ENCODE results near the gene EGR2. TPM values are rescaled to one million over a fixed set of nuclear protein-coding genes. Genes with fewer than 3 reads are reported as not detected.
"Not testable (repeated sequence)": the region's sequence is repeated elsewhere in the genome, so short reads cannot be mapped to it uniquely, and the experiment has no call there.

The EGR2 gene
- total RNA-seq, 1 donor from 2014 or later, result 6.5 TPM

DNA sequence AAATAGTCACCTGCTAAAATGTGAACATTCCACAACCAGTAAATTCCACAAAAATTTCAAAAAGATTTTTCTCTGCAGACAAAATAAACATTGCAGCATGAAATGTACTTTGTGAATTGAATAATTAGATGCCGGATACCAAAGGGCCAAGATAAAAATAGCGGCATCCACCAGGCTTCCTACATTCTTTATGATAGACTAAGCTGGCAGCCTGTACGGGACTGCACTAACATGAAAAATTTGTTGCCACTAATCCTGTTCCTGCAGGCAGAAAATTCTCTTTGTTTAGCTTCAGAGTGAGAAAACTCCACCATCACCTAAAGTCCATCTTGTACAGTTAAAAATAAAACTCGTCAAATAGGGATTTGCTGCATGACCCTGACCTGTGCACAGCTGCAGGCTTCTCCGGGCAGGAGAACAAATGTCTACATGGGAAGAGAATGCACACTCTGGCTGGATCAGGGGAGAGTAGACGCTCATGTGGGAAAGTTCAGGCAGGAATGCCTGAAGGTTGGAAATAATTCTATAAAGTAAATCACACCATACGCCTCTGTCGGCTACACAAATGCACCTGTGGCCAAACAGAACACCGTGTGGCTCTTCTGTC is 27.2 kb downstream of the EGR2 start:
- Histone ChIP-seq H3K27me3 (no peaks in the 10 kb centered on the region), H3K4me1 (peaks cover 11% of the 10 kb centered on the region), H4K20me1 (ENCODE audit: low read depth) (no peaks in the 10 kb centered on the region), H3K9ac (no peak overlapping the region), H2AFZ (replicated peaks) (peak overlapping the region; percentile 82), H3K79me2 (ENCODE audit: low read depth) (no peaks in the 10 kb centered on the region), H3K4me2 (peak overlapping the region; percentile 8), H3K27ac (no peak overlapping the region), H3F3A (ENCODE audit: low read depth) (no peaks in the 10 kb centered on the region), H3K4me3 (no peak overlapping the region), H3K9me3 (ENCODE audit: low read depth) (no peaks in the 10 kb centered on the region), H3K36me3 (no peaks in the 10 kb centered on the region)
- DNase-seq (ENCODE audit: low spot score), result no peak
- Mint-ChIP-seq H3K9me3 (peaks cover 33% of the 10 kb centered on the region), H3K27ac (peak overlapping the region; percentile 42), H3K36me3 (no peaks in the 10 kb centered on the region), H3K4me3 (no peak overlapping the region), H3K4me1 (peaks cover 14% of the 10 kb centered on the region), H3K27me3 (ENCODE audit: insufficient read depth, low read depth) (peaks cover 8% of the 10 kb centered on the region)
- TF ChIP-seq EZH2phosphoT487 (IDR thresholded peaks at IDR 0.05) (no peak), EZH2 (IDR thresholded peaks at IDR 0.05) (no peak), CTCF (IDR thresholded peaks at IDR 0.05) (no peak)

DNA sequence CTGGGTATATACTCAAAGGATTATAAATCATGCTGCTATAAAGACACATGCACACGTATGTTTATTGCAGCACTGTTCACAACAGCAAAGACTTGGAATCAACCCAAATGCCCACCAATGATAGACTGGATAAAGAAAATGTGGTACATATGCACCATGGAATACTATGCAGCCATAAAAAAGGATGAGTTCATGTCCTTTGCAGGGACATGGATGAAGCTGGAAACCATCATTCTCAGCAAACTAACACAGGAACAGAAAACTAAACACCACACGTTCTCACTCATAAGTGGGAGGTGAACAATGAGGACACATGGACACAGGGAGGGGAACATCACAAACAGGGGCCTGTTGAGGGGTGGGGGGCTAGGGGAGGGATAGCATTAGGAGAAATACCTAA is 27.9 kb downstream of the EGR2 start:
- not testable (repeated sequence) for H3K27ac ChIP-seq; H2AFZ ChIP-seq (replicated peaks); H3K36me3 Mint-ChIP-seq; DNase-seq (ENCODE audit: low spot score); H3K9ac ChIP-seq; H3K27me3 Mint-ChIP-seq (ENCODE audit: insufficient read depth, low read depth); H4K20me1 ChIP-seq (ENCODE audit: low read depth); H3K9me3 ChIP-seq (ENCODE audit: low read depth); H3K79me2 ChIP-seq (ENCODE audit: low read depth); H3K27me3 ChIP-seq; H3F3A ChIP-seq (ENCODE audit: low read depth); H3K4me2 ChIP-seq; H3K4me3 Mint-ChIP-seq; H3K36me3 ChIP-seq; H3K4me3 ChIP-seq
- peaks cover 11% of the 10 kb centered on the region for H3K4me1 ChIP-seq
- Mint-ChIP-seq H3K9me3 (peaks cover 38% of the 10 kb centered on the region), H3K4me1 (peaks cover 14% of the 10 kb centered on the region), H3K27ac (peak overlapping the region; percentile 40)

DNA sequence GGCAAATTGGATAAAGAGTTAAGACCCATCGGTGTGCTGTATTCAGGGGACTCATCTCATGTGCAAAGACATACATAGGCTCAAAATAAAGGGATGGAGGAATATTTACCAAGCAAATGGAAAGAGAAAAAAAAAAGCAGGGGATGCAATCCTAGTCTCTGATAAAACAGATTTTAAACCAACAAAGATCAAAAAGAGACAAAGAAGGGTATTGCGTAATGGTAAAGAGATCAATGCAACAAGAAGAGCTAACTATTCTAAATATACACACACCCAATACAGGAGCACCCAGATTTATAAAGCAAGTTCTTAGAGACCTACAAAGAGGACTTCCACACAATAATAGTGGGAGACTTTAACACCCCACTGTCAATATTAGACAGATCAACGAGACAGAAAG is 31.6 kb downstream of the EGR2 start:
- H3K27ac ChIP-seq; H3K79me2 ChIP-seq (ENCODE audit: low read depth); H3K4me3 Mint-ChIP-seq; H3K36me3 ChIP-seq; DNase-seq (ENCODE audit: low spot score); H3K4me2 ChIP-seq; H2AFZ ChIP-seq (replicated peaks); H3K4me1 ChIP-seq; H3K9me3 ChIP-seq (ENCODE audit: low read depth); H3K27ac Mint-ChIP-seq; H4K20me1 ChIP-seq (ENCODE audit: low read depth); H3K27me3 Mint-ChIP-seq (ENCODE audit: insufficient read depth, low read depth); H3K9ac ChIP-seq; H3K36me3 Mint-ChIP-seq; H3K27me3 ChIP-seq; H3F3A ChIP-seq (ENCODE audit: low read depth); H3K4me3 ChIP-seq: not testable (repeated sequence)
- Mint-ChIP-seq H3K9me3 (peaks cover 38% of the 10 kb centered on the region), H3K4me1 (peaks cover 12% of the 10 kb centered on the region)

DNA sequence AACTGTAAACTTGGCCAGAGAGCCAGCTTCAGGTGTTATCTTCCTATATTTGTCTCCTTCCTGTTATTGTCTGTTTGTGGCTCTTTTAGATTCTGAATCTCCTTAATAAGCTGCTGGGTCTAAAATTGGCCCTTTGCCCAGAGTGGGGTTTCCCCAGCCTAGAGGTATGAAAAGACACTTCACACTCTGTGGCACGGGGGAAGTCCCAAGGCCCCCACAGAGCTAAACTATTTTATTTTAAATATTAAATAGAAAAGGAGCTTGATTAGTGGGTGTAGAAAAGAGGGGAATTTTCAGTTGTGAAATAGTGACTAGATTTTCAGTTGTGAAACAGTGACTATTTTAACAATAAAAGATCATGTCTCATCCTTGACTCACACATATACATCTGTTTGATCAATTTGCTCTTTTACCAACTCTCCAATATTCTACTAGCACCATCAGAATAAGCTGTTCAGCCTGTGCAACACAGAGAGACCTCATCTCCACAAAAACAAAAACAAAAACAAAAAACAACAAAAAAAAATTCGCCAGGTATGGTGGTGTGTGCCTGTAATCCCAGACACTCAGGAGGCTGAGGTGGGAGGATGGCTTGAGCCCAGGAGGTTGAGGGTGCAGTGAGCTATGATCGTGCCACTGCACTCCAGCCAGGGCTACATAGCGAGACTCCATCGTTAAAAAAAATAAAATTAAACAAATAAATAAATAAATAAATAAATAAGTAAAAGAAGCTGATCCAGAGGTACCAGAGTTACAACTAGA is 36.5 kb downstream of the EGR2 start:
- no peaks in the 10 kb centered on the region for H3K27me3 ChIP-seq
- no peak overlapping the region for H3K9ac ChIP-seq
- no peaks in the 10 kb centered on the region for H3F3A ChIP-seq (ENCODE audit: low read depth)
- no peaks in the 10 kb centered on the region for H3K36me3 Mint-ChIP-seq
- no peak overlapping the region for H2AFZ ChIP-seq (replicated peaks)
- H3K4me3 Mint-ChIP-seq, result no peak overlapping the region
- no peak overlapping the region for H3K27ac Mint-ChIP-seq
- no peaks in the 10 kb centered on the region for H3K36me3 ChIP-seq
- H3K9me3 ChIP-seq (ENCODE audit: low read depth), result no peaks in the 10 kb centered on the region
- no peaks in the 10 kb centered on the region for H4K20me1 ChIP-seq (ENCODE audit: low read depth)
- no peak for TF ChIP-seq EZH2phosphoT487 (IDR thresholded peaks at IDR 0.05)
- TF ChIP-seq EZH2 (IDR thresholded peaks at IDR 0.05), result no peak
- no peak for TF ChIP-seq CTCF (IDR thresholded peaks at IDR 0.05)
- no peak overlapping the region for H3K4me2 ChIP-seq
- peaks cover 3% of the 10 kb centered on the region for H3K4me1 Mint-ChIP-seq
- no peak overlapping the region for H3K4me3 ChIP-seq
- H3K79me2 ChIP-seq (ENCODE audit: low read depth), result no peaks in the 10 kb centered on the region
- peaks cover 11% of the 10 kb centered on the region for H3K9me3 Mint-ChIP-seq
- H3K27me3 Mint-ChIP-seq (ENCODE audit: insufficient read depth, low read depth), result peaks cover 2% of the 10 kb centered on the region
- no peaks in the 10 kb centered on the region for H3K4me1 ChIP-seq
- no peak overlapping the region for H3K27ac ChIP-seq
- DNase-seq (ENCODE audit: low spot score), result no peak
